ENCODE results near the gene TSSK2.

TSSK2 gene

DNA sequence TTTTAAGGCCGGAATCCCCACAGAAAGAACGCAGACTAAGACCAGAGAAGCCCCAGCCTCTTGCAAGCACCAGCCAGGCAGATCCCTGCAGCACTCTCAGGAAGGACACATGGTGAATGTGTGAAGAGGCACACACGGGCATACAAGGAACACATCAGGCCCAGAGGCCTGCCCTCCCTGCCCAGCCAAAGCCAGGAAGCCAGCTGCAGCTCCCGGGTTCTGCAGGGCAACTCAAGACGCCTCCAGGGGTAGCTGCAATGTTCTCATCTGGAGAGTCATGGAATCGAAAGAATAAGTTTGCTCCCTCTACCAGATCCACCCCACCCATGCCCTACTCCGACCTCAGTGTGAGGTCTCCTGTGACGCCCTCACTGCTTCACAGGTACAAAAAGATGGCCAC is 11.2 kb upstream of the TSSK2 start:
- no peak overlapping the region for H3K4me3 ChIP-seq (ENCODE audit: low read depth, low read length)
- DNase-seq (ENCODE audit: low read depth), result no peak
- TF ChIP-seq, protein P1, sequence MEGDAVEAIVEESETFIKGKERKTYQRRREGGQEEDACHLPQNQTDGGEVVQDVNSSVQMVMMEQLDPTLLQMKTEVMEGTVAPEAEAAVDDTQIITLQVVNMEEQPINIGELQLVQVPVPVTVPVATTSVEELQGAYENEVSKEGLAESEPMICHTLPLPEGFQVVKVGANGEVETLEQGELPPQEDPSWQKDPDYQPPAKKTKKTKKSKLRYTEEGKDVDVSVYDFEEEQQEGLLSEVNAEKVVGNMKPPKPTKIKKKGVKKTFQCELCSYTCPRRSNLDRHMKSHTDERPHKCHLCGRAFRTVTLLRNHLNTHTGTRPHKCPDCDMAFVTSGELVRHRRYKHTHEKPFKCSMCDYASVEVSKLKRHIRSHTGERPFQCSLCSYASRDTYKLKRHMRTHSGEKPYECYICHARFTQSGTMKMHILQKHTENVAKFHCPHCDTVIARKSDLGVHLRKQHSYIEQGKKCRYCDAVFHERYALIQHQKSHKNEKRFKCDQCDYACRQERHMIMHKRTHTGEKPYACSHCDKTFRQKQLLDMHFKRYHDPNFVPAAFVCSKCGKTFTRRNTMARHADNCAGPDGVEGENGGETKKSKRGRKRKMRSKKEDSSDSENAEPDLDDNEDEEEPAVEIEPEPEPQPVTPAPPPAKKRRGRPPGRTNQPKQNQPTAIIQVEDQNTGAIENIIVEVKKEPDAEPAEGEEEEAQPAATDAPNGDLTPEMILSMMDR (IDR thresholded peaks at IDR 0.05; ENCODE audit: control insufficient read depth, extremely low read depth, insufficient read depth), result no peak

DNA sequence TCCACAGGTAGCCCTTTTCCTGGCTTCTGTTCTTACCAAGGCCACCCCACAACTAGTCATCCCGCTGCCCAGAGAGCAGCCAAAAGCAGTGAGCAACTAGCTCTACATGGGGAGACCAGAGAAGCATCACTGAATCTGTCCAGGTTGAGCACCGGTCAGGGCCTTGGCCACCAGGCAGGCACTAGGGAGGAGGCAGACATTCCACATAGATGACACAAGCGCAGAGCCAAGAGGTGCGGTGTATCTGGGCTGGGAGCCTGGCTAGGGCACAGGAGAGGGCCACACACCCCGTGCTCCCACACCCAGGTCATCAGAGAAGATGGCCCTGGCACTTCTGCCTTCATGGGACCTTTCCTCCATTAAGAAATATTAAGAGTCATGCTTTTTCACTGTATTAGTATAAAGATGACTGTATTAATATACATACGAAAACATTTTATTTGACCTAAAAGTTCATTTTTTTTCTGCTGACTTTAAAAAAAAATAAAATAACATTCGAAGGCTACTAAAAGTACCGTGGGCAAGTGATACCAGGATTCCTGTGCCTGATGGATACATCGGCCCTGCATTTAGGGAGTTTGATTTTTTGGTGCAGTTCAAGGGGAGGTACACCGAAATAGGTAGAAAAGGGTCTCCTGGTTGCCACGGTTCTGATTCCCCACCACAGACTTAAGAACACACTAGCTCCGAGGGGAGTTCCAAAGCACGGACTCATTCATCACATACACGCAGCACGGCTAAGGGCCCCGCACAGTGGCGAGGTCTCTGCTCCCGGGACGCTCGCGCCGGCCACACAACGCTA is 10.1 kb upstream of the TSSK2 start:
- no peak for DNase-seq (ENCODE audit: low read depth)
- H3K4me3 ChIP-seq (ENCODE audit: low read depth, low read length), result peak overlapping the region; percentile 78

DNA sequence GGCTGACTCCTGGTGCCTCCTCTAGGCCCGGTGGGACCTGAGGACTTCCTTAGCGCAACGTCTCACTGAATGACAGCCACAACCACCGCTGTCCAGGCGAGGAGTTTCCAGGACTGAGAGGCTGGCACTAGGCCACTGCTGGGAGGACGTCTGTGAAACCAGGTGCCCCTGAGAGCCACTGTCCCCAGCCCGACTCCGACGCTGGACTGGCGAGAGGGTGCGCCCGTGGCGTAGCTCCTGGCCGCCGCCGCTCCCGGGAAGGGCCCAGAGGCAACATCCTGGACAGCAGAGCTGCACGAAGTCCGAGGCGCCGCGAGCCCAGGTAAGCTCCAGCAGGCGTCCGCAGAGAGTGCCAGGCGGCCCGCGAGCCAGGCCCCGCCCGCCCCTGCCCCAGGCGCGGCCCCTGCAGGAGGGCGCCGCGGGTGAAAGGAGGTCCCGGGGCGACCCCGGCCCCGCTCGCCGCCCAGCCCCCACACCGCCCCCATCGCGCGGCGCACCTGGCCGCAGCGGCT is 9.4 kb upstream of the TSSK2 start:
- H3K4me3 ChIP-seq (ENCODE audit: low read depth, low read length), result peak overlapping the region; percentile 78
- TF ChIP-seq, protein P1 (IDR thresholded peaks at IDR 0.05; ENCODE audit: control insufficient read depth, extremely low read depth, insufficient read depth), result no peak
- DNase-seq (ENCODE audit: low read depth), result peak; percentile 50

More for the DNA sequence above, 10.1 kb upstream of the TSSK2 start:
- TF ChIP-seq, protein P1 (IDR thresholded peaks at IDR 0.05; ENCODE audit: control insufficient read depth, extremely low read depth, insufficient read depth), result no peak

DNA sequence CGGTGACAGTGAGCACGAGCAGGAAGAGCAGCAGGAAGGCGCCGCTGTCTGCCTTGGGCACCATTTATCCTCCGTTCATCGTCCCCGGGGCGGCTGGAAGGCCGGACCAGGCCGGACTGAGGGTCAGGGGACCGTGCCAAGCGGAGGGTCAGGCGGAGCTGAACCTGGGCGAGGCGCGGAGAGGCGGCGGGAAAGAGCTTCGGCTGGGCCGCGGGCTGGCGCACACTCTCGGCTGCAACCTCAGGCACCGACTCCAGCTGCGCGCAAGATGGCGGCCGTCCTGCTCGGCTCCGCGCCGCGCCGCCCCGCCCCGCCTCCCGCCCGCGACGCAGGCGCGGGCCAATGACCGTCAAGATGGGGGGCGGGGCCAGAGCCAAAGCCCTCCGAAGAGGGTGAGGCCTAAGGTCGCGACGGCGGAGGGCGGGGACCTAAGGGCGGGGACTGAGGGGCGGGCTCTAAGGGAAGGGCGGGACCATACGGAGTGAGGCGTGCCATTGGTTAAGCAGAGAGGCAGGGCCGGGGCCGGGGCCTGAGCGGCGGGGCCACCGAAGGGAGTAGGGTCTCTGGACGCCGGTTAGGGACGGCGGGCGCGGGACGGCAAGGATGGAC is 8.9 kb upstream of the TSSK2 start, which contains the start of gene DGCR2:
Gene DGCR2, minus strand, starts transcription at position 270 of the 609 bp plus-strand sequence. Its CDS starts 206 bp downstream, at position 64.
- TF ChIP-seq, protein P1 (IDR thresholded peaks at IDR 0.05; ENCODE audit: control insufficient read depth, extremely low read depth, insufficient read depth), result no peak
- peak; percentile 76 for DNase-seq (ENCODE audit: low read depth)

DNA sequence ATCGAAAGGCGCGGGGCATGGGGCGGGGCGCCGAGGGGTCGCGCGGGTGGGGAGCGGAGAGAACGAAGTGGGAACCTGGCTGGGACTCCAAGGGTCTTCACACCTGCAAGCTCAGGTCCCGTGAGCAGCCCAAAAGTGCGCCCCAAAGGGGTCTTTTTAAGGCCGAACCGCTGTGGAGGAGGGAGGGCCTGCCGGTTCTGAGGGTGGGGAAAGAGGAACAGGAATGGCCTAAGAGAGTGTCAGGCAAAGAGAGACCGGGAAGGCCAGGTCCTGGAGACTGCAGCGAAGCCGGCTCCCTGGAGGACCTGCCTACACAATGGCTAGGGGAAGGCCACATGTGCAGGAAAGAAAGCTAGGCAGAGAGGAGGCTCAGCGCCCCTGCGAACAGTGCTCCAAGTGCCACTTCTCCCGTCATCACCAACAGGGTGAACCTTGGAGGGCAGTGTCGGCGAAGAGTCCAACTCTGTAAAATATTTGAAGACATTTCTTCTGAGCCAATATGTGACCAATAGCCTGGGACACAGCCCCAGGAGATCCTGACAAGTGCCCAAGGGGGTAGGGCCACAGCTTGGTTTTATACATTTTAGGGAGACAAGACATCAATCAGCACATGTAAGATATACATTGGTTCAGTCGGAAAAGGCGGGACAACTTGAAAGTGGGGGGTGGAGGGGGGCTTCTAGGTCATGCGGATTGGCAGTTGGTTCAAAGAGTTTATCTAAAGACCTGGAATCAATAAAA is 8.2 kb upstream of the TSSK2 start:
- DNase-seq (ENCODE audit: low read depth), result no peak
- H3K4me3 ChIP-seq (ENCODE audit: low read depth, low read length), result peak overlapping the region; percentile 52
- TF ChIP-seq, protein P1 (IDR thresholded peaks at IDR 0.05; ENCODE audit: control insufficient read depth, extremely low read depth, insufficient read depth), result no peak

More for the DNA sequence above, 8.9 kb upstream of the TSSK2 start, which contains the start of gene DGCR2:
- H3K4me3 ChIP-seq (ENCODE audit: low read depth, low read length), result peak within 1 kb of the TSS; percentile 78

DNA sequence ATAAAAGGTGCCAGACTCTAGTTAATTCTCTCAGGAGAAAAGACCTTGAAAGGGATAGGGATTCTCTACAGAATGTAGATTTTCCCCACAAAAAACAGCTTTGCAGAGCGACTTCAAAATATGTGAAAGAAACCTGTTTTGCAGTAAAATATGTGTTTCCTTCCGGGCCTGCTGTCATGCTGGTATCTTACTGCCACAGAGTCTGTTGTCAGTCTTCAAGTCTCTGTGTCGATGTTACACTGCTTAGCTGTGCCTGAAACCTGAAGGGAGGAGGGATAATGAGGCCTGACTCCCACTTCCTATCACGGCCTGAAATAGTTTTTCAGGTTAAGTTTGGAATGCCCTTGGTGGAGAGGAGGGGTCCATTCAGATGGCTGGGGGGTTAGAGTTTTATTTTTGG is 7.2 kb upstream of the TSSK2 start:
- DNase-seq (ENCODE audit: low read depth), result no peak
- H3K4me3 ChIP-seq (ENCODE audit: low read depth, low read length), result no peak overlapping the region
- TF ChIP-seq, protein P1 (IDR thresholded peaks at IDR 0.05; ENCODE audit: control insufficient read depth, extremely low read depth, insufficient read depth), result no peak
